K562 (cell line): ENCODE results near the gene HDAC1. TPM values are rescaled to one million over a fixed set of nuclear protein-coding genes. Genes with fewer than 3 reads are reported as not detected.
A peak's percentile ranks its signal among the peaks of the same experiment; 100 is the strongest.

Experiments
- ELF2 ChIP-seq: fragments of 250-450 bp; sonication (Bioruptor Pico); IDR thresholded peaks from 2 replicates; pipeline ENCODE4 v1.5.0; 2021; ENCODE audit warnings: mild to moderate bottlenecking
- FOXP4 ChIP-seq: sonication (generic); formaldehyde crosslinking; IDR thresholded peaks from 2 replicates; pipeline ENCODE4 v1.8.0; 2022; ENCODE audit warnings: mild to moderate bottlenecking, missing genetic modification reagents, borderline replicate concordance
- HNRNPLL ChIP-seq: fragments of 200-400 bp; formaldehyde crosslinking; IDR thresholded peaks from 2 replicates; pipeline ENCODE4 v1.6.1; 2017; ENCODE audit warnings: low read length, low read depth, mild to moderate bottlenecking; ENCODE audit not compliant: poor library complexity, severe bottlenecking
- SOX6 ChIP-seq: fragments of 450-650 bp; IDR thresholded peaks from 2 replicates; pipeline ENCODE4 v1.6.1; 2014; ENCODE audit warnings: mild to moderate bottlenecking
- ZBTB49 ChIP-seq: sonication (generic); formaldehyde crosslinking; IDR thresholded peaks from 2 replicates; pipeline ENCODE4 v1.8.0; 2022; ENCODE audit warnings: missing genetic modification reagents, mild to moderate bottlenecking, borderline replicate concordance
- ZNF311 ChIP-seq: fragments of 250-450 bp; sonication (Bioruptor Pico); IDR thresholded peaks from 2 replicates; pipeline ENCODE4 v1.4.0; 2020; ENCODE audit warnings: mild to moderate bottlenecking, moderate library complexity
- polyA plus RNA-seq, 8 experiments: library from polyadenylated mRNA; depleted of rRNA in 4 of 8; stranded (reverse) in 5 of 8; unstranded in 3 of 8; fragments of >200 nt; fragmentation: Nextera tagmentation in 2 of 8; fragmentation: Illumina TruSeq in 1 of 8; extraction: Ambion mirVana in 2 of 8; extraction: Trizol in 1 of 8; gene quantifications; 2 replicates each; pipeline versions ENCODE4 v1.2.1 to v1.2.3, GENCODE V29; 2011 to 2014; ENCODE audit warnings: inconsistent platforms in 1 of 8, missing spikeins in 1 of 8
- total RNA-seq, 7 experiments: library from RNA; depleted of rRNA in 6 of 7; stranded (reverse); fragments of >200 nt in 6 of 7; fragmentation: Illumina TruSeq in 2 of 7; extraction: Trizol in 2 of 7; gene quantifications; 2 replicates each; pipeline versions ENCODE4 v1.2.1 to v1.2.3, GENCODE V29; 2011 to 2021; ENCODE audit warnings: low replicate concordance in 1 of 7

The HDAC1 gene
- total and polyA plus RNA-seq, 9 of the 15 experiments (the other 6 are each of a cell fraction or from before 2014, with no cell fraction given) = 169 to 384 (median 193) TPM

GRCh38 chr1:32346532-32347157 lies 54.8 kb downstream of the HDAC1 start (continued):
- TF ChIP-seq HNRNPLL = no peak
- no peak for TF ChIP-seq ZBTB49 (CRISPR knock-in tag)
- TF ChIP-seq ELF2 (CRISPR knock-in tag) = peak; percentile 33; the same call in 1 of the 2 replicates
- no peak for TF ChIP-seq SOX6
- TF ChIP-seq FOXP4 (CRISPR knock-in tag) = no peak
- TF ChIP-seq ZNF311 = no peak
